ENCODE results near the gene PRRC2A. TPM values are rescaled to one million over a fixed set of nuclear protein-coding genes. Genes with fewer than 3 reads are reported as not detected.
A peak's percentile ranks its signal among the peaks of the same experiment; 100 is the strongest.

PRRC2A gene
- total RNA-seq, 2 donors from 2014 or later = 210 to 213 TPM

GRCh38 chr6:31663961-31664789 is 43.7 kb downstream of the PRRC2A start:
- H3K4me3 Mint-ChIP-seq = peak overlapping the region; percentile 97
- H3K9me3 ChIP-seq (ENCODE audit: control insufficient read depth, low read length, poor library complexity, severe bottlenecking) = no peaks in the 10 kb centered on the region
- H3K36me3 Mint-ChIP-seq (ENCODE audit: low read depth) = peaks cover 9% of the 10 kb centered on the region
- H3K27ac Mint-ChIP-seq = peak overlapping the region; percentile 97
- H3K27me3 Mint-ChIP-seq = no peaks in the 10 kb centered on the region
- ATAC-seq (no peak), DNase-seq (no peak)
- H3K4me1 Mint-ChIP-seq = peaks cover 53% of the 10 kb centered on the region

GRCh38 chr6:31664790-31665500 is 44.4 kb downstream of the PRRC2A start, which contains the start of gene GPANK1:
Gene GPANK1 (minus strand): TSS chr6:31664997. CDS start chr6:31664478, 519 bp downstream.
- Mint-ChIP-seq H3K36me3 (ENCODE audit: low read depth) (peaks cover 9% of the 10 kb centered on the region), H3K4me1 (peaks cover 46% of the 10 kb centered on the region), H3K27ac (peak within 1 kb of the TSS; percentile 97), H3K4me3 (peak within 1 kb of the TSS; percentile 97), H3K27me3 (no peaks in the 10 kb centered on the region)
- ATAC-seq (peak; percentile 50), DNase-seq (peak; percentile 77 to 83 (median 80))
- no peaks in the 10 kb centered on the region for H3K9me3 ChIP-seq (ENCODE audit: control insufficient read depth, low read length, poor library complexity, severe bottlenecking)

- peak within 1 kb of the TSS; percentile 97 for H3K27ac Mint-ChIP-seq
- H3K4me1 Mint-ChIP-seq = peaks cover 41% of the 10 kb centered on the region
- H3K9me3 ChIP-seq (ENCODE audit: control insufficient read depth, low read length, poor library complexity, severe bottlenecking) = no peaks in the 10 kb centered on the region
- peaks cover 9% of the 10 kb centered on the region for H3K36me3 Mint-ChIP-seq (ENCODE audit: low read depth)
- no peaks in the 10 kb centered on the region for H3K27me3 Mint-ChIP-seq
- peak; percentile 93 to 97 (median 95) for DNase-seq
- peak within 1 kb of the TSS; percentile 97 for H3K4me3 Mint-ChIP-seq
- ATAC-seq = peak; percentile 92
These were observed 45.2 kb downstream of the PRRC2A start, which contains the start of gene CSNK2B for GRCh38 chr6:31665501-31666336. Gene CSNK2B (plus strand): TSS chr6:31666080. CDS start chr6:31666832, 752 bp downstream.

GRCh38 chr6:31666337-31666965 is 45.9 kb downstream of the PRRC2A start:
- ATAC-seq = no peak
- DNase-seq = no peak
- no peaks in the 10 kb centered on the region for H3K9me3 ChIP-seq (ENCODE audit: control insufficient read depth, low read length, poor library complexity, severe bottlenecking)
- Mint-ChIP-seq H3K36me3 (ENCODE audit: low read depth) (peaks cover 9% of the 10 kb centered on the region), H3K27ac (peak overlapping the region; percentile 97), H3K27me3 (no peaks in the 10 kb centered on the region), H3K4me1 (peaks cover 38% of the 10 kb centered on the region), H3K4me3 (peak overlapping the region; percentile 97)

GRCh38 chr6:31669676-31670075 is 49.2 kb downstream of the PRRC2A start, which contains the start of gene LY6G5B:
Gene LY6G5B (plus strand): TSS chr6:31669976. CDS start chr6:31670951, 975 bp downstream.
- Mint-ChIP-seq H3K27ac (no peak within 1 kb of the TSS), H3K36me3 (ENCODE audit: low read depth) (peaks cover 8% of the 10 kb centered on the region), H3K27me3 (no peaks in the 10 kb centered on the region), H3K4me1 (peaks cover 16% of the 10 kb centered on the region), H3K4me3 (no peak within 1 kb of the TSS)
- no peak for ATAC-seq
- H3K9me3 ChIP-seq (ENCODE audit: control insufficient read depth, low read length, poor library complexity, severe bottlenecking) = no peaks in the 10 kb centered on the region
- DNase-seq = no peak

- Mint-ChIP-seq H3K4me3 (peak overlapping the region; percentile 56), H3K36me3 (ENCODE audit: low read depth) (peaks cover 5% of the 10 kb centered on the region), H3K4me1 (peaks cover 27% of the 10 kb centered on the region), H3K27ac (no peak overlapping the region), H3K27me3 (no peaks in the 10 kb centered on the region)
- H3K9me3 ChIP-seq (ENCODE audit: control insufficient read depth, low read length, poor library complexity, severe bottlenecking) = no peaks in the 10 kb centered on the region
- no peak for ATAC-seq
- DNase-seq = no peak
These were observed 55.9 kb downstream of the PRRC2A start for GRCh38 chr6:31676322-31676903.

- Mint-ChIP-seq H3K36me3 (ENCODE audit: low read depth) (peaks cover 5% of the 10 kb centered on the region), H3K4me3 (peak overlapping the region; percentile 56), H3K4me1 (peaks cover 29% of the 10 kb centered on the region), H3K27me3 (no peaks in the 10 kb centered on the region), H3K27ac (no peak overlapping the region)
- H3K9me3 ChIP-seq (ENCODE audit: control insufficient read depth, low read length, poor library complexity, severe bottlenecking) = no peaks in the 10 kb centered on the region
- DNase-seq (no peak), ATAC-seq (no peak)
These were observed 56.4 kb downstream of the PRRC2A start for GRCh38 chr6:31676904-31677303.

- H3K9me3 ChIP-seq (ENCODE audit: control insufficient read depth, low read length, poor library complexity, severe bottlenecking) = no peaks in the 10 kb centered on the region
- Mint-ChIP-seq H3K27me3 (no peaks in the 10 kb centered on the region), H3K27ac (peak overlapping the region; percentile 67), H3K4me3 (no peak overlapping the region), H3K36me3 (ENCODE audit: low read depth) (peaks cover 2% of the 10 kb centered on the region), H3K4me1 (peaks cover 31% of the 10 kb centered on the region)
- DNase-seq = no peak
- ATAC-seq = no peak
These were observed 57.4 kb downstream of the PRRC2A start for GRCh38 chr6:31677955-31678354.

GRCh38 chr6:31680226-31681134 is 60.0 kb downstream of the PRRC2A start, which contains the start of gene LY6G5C:
Gene LY6G5C (minus strand): TSS chr6:31681067. CDS start chr6:31680373, 694 bp downstream.
- H3K27me3 Mint-ChIP-seq = no peaks in the 10 kb centered on the region
- H3K9me3 ChIP-seq (ENCODE audit: control insufficient read depth, low read length, poor library complexity, severe bottlenecking) = no peaks in the 10 kb centered on the region
- peaks cover 31% of the 10 kb centered on the region for H3K4me1 Mint-ChIP-seq
- H3K27ac Mint-ChIP-seq = peak within 1 kb of the TSS; percentile 96
- DNase-seq (peak; percentile 32 to 44 (median 38)), ATAC-seq (peak; percentile 77)
- H3K4me3 Mint-ChIP-seq = peak within 1 kb of the TSS; percentile 93
- H3K36me3 Mint-ChIP-seq (ENCODE audit: low read depth) = no peaks in the 10 kb centered on the region

GRCh38 chr6:31681135-31681671 is 60.7 kb downstream of the PRRC2A start:
- H3K4me1 Mint-ChIP-seq = peaks cover 32% of the 10 kb centered on the region
- peaks cover 1% of the 10 kb centered on the region for H3K36me3 Mint-ChIP-seq (ENCODE audit: low read depth)
- peak overlapping the region; percentile 93 for H3K4me3 Mint-ChIP-seq
- H3K9me3 ChIP-seq (ENCODE audit: control insufficient read depth, low read length, poor library complexity, severe bottlenecking) = no peaks in the 10 kb centered on the region
- ATAC-seq (peak; percentile 66), DNase-seq (peak in 1 of 3 donors; percentile 25)
- H3K27me3 Mint-ChIP-seq = no peaks in the 10 kb centered on the region
- peak overlapping the region; percentile 96 for H3K27ac Mint-ChIP-seq

- Mint-ChIP-seq H3K4me3 (no peak overlapping the region), H3K27ac (no peak overlapping the region), H3K36me3 (ENCODE audit: low read depth) (peaks cover 4% of the 10 kb centered on the region), H3K27me3 (no peaks in the 10 kb centered on the region), H3K4me1 (peaks cover 26% of the 10 kb centered on the region)
- no peak for DNase-seq
- no peaks in the 10 kb centered on the region for H3K9me3 ChIP-seq (ENCODE audit: control insufficient read depth, low read length, poor library complexity, severe bottlenecking)
- ATAC-seq = no peak
These were observed 63.1 kb downstream of the PRRC2A start for GRCh38 chr6:31683591-31683990.

Measured in T-helper 17 cell (primary cell).